ENCODE results near the gene RPRD2. TPM values are rescaled to one million over a fixed set of nuclear protein-coding genes. Genes with fewer than 3 reads are reported as not detected.

RPRD2 gene
- total RNA-seq, 1 experiment from 2014 or later: 29.9 TPM

DNA sequence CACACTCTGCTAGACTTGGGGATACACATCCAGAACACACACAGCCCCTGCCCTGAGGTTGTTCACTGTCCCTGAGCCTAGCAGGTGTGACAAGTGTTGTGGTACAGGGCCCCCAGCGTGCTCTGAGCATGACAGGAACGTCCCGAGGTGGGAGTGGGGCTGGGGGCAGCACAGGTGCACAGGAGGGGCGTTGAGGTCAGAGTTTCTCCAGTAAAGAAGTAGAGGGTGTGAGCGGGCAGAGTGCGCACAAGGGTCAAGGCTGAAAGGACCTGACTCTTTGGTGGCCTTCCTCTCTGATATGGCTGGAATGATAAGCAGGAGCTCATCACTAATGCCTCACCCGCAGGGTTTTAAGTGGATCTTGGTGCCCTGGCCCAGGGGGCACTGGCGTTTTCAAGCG lies 150.3 kb downstream of the RPRD2 start:
- H3K4me3 ChIP-seq (ENCODE audit: low read length): no peak overlapping the region
- no peak overlapping the region for H3K4me2 ChIP-seq (ENCODE audit: low read depth, low read length, poor library complexity, severe bottlenecking)
- peaks cover 41% of the 10 kb centered on the region for H3K4me1 ChIP-seq (ENCODE audit: low read length)
- no peaks in the 10 kb centered on the region for H3K9me3 ChIP-seq (ENCODE audit: low read length)
- no peaks in the 10 kb centered on the region for H3K27me3 ChIP-seq (ENCODE audit: low read length)
- H2AFZ ChIP-seq (ENCODE audit: low read length): no peak overlapping the region
- H3K79me2 ChIP-seq (ENCODE audit: low read length): no peaks in the 10 kb centered on the region
- H3K27ac ChIP-seq (ENCODE audit: low read length): no peak overlapping the region
- H3K9me2 ChIP-seq (replicated peaks; ENCODE audit: insufficient read depth, low read length): no peaks in the 10 kb centered on the region
- no peak overlapping the region for H3K9ac ChIP-seq (ENCODE audit: low read length)
- no peaks in the 10 kb centered on the region for H4K20me1 ChIP-seq (ENCODE audit: insufficient read depth, low read depth, low read length)
- no peak for DNase-seq
- no peaks in the 10 kb centered on the region for H3K36me3 ChIP-seq (ENCODE audit: insufficient read depth, low read length)

DNA sequence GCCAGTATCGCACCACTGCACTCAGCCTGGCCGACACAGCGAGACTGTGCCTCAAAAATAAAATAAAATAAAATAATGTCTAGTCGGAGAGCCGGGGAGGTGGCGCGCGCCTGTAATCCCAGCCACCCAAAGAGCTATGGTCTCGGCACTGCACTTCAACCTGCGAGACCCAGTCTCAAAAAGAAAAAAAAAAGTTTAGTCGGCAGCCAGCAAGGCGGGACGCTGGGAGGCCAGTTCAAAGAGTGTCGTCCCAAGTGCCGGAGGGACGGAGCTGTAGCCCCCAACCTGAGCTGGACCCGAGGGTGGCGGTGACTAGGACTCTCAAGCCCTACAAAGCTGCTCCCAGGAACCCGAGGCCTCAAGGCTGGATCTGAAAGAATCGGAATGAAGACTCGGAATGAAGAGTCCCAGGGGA lies 151.0 kb downstream of the RPRD2 start:
- Histone ChIP-seq H3K9me2 (replicated peaks; ENCODE audit: insufficient read depth, low read length) (no peaks in the 10 kb centered on the region), H3K4me1 (ENCODE audit: low read length) (peaks cover 35% of the 10 kb centered on the region), H3K79me2 (ENCODE audit: low read length) (no peaks in the 10 kb centered on the region), H3K9me3 (ENCODE audit: low read length) (no peaks in the 10 kb centered on the region), H3K27ac (ENCODE audit: low read length) (no peak overlapping the region), H3K9ac (ENCODE audit: low read length) (peak overlapping the region; percentile 41), H3K36me3 (ENCODE audit: insufficient read depth, low read length) (no peaks in the 10 kb centered on the region), H3K4me2 (ENCODE audit: low read depth, low read length, poor library complexity, severe bottlenecking) (peak overlapping the region; percentile 76), H3K27me3 (ENCODE audit: low read length) (no peaks in the 10 kb centered on the region), H4K20me1 (ENCODE audit: insufficient read depth, low read depth, low read length) (no peaks in the 10 kb centered on the region), H2AFZ (ENCODE audit: low read length) (0 out of 2 replicates have a peak overlapping the region, but pooled peaks have one; percentile 43), H3K4me3 (ENCODE audit: low read length) (peak overlapping the region; percentile 67)
- DNase-seq: no peak

DNA sequence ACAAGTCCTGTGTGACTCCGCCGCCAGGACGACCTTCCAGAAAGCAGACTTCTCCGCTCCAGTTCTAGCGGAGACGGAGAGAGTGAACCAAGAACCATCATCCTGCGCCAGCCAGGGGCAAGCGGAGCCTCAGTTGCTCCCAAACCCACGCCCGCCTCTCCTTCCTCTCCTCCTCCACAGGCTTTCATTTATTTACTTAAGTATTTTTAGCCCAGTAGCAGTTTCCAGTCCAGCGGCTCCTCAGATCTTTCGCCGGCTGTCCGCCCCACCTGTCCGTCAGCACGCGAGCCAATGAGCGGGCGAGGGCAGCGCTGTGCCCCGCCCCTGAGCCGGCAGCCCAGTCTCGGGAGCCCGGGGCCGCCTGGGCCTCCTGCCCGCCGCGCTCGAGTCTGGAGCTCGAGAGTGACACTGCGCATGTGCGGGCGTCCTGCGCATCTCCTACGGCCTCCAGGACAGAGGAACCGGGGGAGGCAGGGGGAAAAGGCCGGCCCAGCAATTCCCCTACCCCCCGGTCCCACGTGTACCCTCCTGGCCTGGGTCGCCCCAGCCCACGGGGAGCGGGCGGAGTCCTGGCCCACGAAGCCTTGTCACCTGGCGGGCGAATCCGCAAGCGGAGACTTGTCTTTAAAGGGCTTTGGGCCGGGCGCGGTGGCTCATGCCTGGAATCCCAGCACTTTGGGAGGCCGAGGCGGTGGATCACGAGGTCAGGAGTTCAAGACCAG lies 151.5 kb downstream of the RPRD2 start, which contains the start of gene FALEC:
Gene FALEC, plus strand, starts transcription at position 425 of the 722 bp plus-strand sequence.
- H3K79me2 ChIP-seq (ENCODE audit: low read length): no peaks in the 10 kb centered on the region
- H3K9me2 ChIP-seq (replicated peaks; ENCODE audit: insufficient read depth, low read length): no peaks in the 10 kb centered on the region
- H3K27ac ChIP-seq (ENCODE audit: low read length): no peak within 1 kb of the TSS
- no peaks in the 10 kb centered on the region for H4K20me1 ChIP-seq (ENCODE audit: insufficient read depth, low read depth, low read length)
- peak within 1 kb of the TSS; percentile 76 for H3K4me2 ChIP-seq (ENCODE audit: low read depth, low read length, poor library complexity, severe bottlenecking)
- peaks cover 29% of the 10 kb centered on the region for H3K4me1 ChIP-seq (ENCODE audit: low read length)
- H3K36me3 ChIP-seq (ENCODE audit: insufficient read depth, low read length): no peaks in the 10 kb centered on the region
- H3K9me3 ChIP-seq (ENCODE audit: low read length): no peaks in the 10 kb centered on the region
- DNase-seq: peak; percentile 97
- H3K27me3 ChIP-seq (ENCODE audit: low read length): no peaks in the 10 kb centered on the region
- H3K9ac ChIP-seq (ENCODE audit: low read length): peak within 1 kb of the TSS; percentile 65
- H2AFZ ChIP-seq (ENCODE audit: low read length): peak within 1 kb of the TSS; percentile 82
- peak within 1 kb of the TSS; percentile 67 for H3K4me3 ChIP-seq (ENCODE audit: low read length)

DNA sequence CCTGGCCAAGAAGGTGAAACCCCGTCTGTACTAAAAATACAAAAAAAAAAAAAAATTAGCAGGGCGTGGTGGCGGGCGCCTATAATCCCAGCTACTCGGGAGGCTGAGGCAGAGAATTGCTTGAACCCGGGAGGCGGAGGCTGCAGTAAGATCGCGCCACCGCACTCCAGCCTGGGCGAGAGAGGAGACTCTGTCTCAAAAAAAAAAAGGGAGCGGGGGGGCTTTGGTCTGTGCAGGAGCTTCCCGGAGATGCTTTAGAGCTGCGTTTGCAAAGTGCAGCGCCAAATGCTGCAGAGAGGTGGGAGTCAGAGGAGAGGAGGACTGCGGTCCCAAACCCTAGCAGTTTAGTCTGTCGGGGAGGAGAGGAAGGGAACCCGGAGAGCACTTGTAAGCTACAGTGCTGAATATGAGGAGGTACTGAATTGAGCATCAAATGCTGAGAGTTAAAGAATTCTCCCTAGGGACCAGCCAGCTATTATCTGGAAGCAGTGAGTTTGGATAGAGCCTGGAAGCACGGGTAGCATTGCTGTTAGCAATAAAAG lies 152.2 kb downstream of the RPRD2 start:
- Histone ChIP-seq H3K9me3 (ENCODE audit: low read length) (no peaks in the 10 kb centered on the region), H3K4me2 (ENCODE audit: low read depth, low read length, poor library complexity, severe bottlenecking) (peak overlapping the region; percentile 76), H3K79me2 (ENCODE audit: low read length) (no peaks in the 10 kb centered on the region), H3K9ac (ENCODE audit: low read length) (peak overlapping the region; percentile 65), H3K27me3 (ENCODE audit: low read length) (no peaks in the 10 kb centered on the region), H3K9me2 (replicated peaks; ENCODE audit: insufficient read depth, low read length) (no peaks in the 10 kb centered on the region), H3K4me3 (ENCODE audit: low read length) (peak overlapping the region; percentile 67), H4K20me1 (ENCODE audit: insufficient read depth, low read depth, low read length) (no peaks in the 10 kb centered on the region), H3K36me3 (ENCODE audit: insufficient read depth, low read length) (no peaks in the 10 kb centered on the region), H3K27ac (ENCODE audit: low read length) (no peak overlapping the region), H3K4me1 (ENCODE audit: low read length) (peaks cover 26% of the 10 kb centered on the region), H2AFZ (ENCODE audit: low read length) (peak overlapping the region; percentile 82; the same call in 1 of the 2 replicates)
- DNase-seq: peak; percentile 51

DNA sequence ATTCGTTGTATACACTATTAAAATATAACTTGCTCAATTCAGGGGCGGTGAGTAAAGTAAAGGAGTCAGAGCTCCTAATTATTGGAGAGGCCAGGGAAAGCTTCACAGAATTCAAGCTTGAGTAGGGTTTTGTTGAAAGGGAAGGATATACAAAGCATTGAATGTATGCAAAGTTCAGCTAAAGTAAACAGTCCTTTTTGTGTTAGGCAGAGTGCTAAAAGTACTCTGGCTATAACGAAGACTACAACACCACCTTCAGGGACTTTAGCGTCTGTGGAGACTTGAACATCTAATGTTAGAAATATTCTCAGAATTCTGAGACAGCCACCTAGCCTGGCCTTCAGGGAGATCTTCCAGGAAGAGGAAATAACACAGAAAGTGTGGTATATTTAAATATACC lies 152.7 kb downstream of the RPRD2 start:
- no peak overlapping the region for H2AFZ ChIP-seq (ENCODE audit: low read length)
- peak; percentile 75 for DNase-seq
- no peaks in the 10 kb centered on the region for H3K9me2 ChIP-seq (replicated peaks; ENCODE audit: insufficient read depth, low read length)
- peaks cover 30% of the 10 kb centered on the region for H3K4me1 ChIP-seq (ENCODE audit: low read length)
- H3K27ac ChIP-seq (ENCODE audit: low read length): no peak overlapping the region
- no peaks in the 10 kb centered on the region for H3K79me2 ChIP-seq (ENCODE audit: low read length)
- H3K4me3 ChIP-seq (ENCODE audit: low read length): peak overlapping the region; percentile 67
- H4K20me1 ChIP-seq (ENCODE audit: insufficient read depth, low read depth, low read length): no peaks in the 10 kb centered on the region
- H3K36me3 ChIP-seq (ENCODE audit: insufficient read depth, low read length): no peaks in the 10 kb centered on the region
- peak overlapping the region; percentile 65 for H3K9ac ChIP-seq (ENCODE audit: low read length)
- peak overlapping the region; percentile 76 for H3K4me2 ChIP-seq (ENCODE audit: low read depth, low read length, poor library complexity, severe bottlenecking)
- no peaks in the 10 kb centered on the region for H3K27me3 ChIP-seq (ENCODE audit: low read length)
- H3K9me3 ChIP-seq (ENCODE audit: low read length): no peaks in the 10 kb centered on the region

DNA sequence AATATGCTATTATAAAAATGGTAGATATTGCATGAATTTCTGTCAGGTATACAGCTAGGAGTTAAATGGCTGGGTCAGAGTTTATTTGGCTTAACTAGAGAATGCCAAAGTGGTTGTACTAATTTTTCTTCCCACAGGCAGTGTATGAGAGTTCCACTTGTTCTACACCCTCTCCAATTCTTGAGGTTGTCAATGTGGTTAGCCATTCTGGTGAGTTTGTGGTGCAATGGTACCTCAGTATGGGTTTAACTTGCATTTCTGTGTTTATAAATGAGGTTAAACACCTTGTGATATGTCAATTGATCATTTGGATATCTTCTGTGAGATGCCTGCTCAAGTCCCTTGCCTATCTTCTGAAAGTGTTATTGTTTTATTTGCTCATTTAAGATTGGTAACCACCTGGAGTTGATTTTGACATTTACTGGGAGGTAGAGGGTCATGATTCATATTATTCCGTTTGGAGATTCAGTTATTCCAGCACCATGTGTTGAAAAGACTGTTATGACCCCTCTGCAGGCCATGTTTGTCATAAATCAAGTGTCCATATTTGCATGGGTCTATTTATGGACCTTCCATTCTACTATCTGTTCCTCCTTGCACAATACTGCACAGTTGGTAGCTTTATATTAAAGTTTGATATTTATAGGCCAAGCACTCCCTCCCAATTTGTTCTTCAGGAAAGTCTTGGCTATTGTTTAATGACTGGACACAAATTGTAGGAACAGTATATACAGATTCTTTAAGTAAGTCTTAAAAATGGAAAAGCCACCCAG lies 157.4 kb downstream of the RPRD2 start:
- peaks cover 32% of the 10 kb centered on the region for H3K4me1 ChIP-seq (ENCODE audit: low read length)
- no peak overlapping the region for H3K27ac ChIP-seq (ENCODE audit: low read length)
- DNase-seq: peak; percentile 56
- no peaks in the 10 kb centered on the region for H3K9me3 ChIP-seq (ENCODE audit: low read length)
- no peak overlapping the region for H3K4me3 ChIP-seq (ENCODE audit: low read length)
- H3K9me2 ChIP-seq (replicated peaks; ENCODE audit: insufficient read depth, low read length): no peaks in the 10 kb centered on the region
- H3K4me2 ChIP-seq (ENCODE audit: low read depth, low read length, poor library complexity, severe bottlenecking): peak overlapping the region; percentile 31
- no peaks in the 10 kb centered on the region for H4K20me1 ChIP-seq (ENCODE audit: insufficient read depth, low read depth, low read length)
- no peak overlapping the region for H3K9ac ChIP-seq (ENCODE audit: low read length)
- H3K79me2 ChIP-seq (ENCODE audit: low read length): no peaks in the 10 kb centered on the region
- no peaks in the 10 kb centered on the region for H3K36me3 ChIP-seq (ENCODE audit: insufficient read depth, low read length)
- H2AFZ ChIP-seq (ENCODE audit: low read length): no peak overlapping the region
- H3K27me3 ChIP-seq (ENCODE audit: low read length): no peaks in the 10 kb centered on the region

DNA sequence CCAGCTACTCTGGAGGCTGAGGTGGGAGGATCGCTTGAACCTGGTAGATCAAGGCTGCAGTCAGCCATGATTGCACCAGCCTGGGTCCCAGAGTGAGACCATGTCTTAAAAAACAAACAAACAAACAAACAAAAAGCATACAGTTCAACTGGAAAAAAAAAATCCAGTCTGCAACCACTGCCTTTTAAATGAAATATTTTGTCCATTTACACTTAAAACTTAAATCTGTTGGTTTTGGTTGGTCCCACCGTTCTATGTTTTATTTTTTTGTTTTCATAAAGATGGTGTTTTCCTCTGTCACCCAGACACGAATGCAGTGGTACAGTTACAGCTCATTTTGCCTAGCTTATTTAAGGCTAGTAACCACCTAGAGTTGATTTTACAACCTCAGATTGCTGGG lies 161.4 kb downstream of the RPRD2 start:
- Histone ChIP-seq H3K4me2 (ENCODE audit: low read depth, low read length, poor library complexity, severe bottlenecking) (no peak overlapping the region), H3K4me1 (ENCODE audit: low read length) (peaks cover 23% of the 10 kb centered on the region), H3K4me3 (ENCODE audit: low read length) (no peak overlapping the region), H3K27ac (ENCODE audit: low read length) (no peak overlapping the region), H3K9ac (ENCODE audit: low read length) (no peak overlapping the region), H2AFZ (ENCODE audit: low read length) (no peak overlapping the region), H3K27me3 (ENCODE audit: low read length) (no peaks in the 10 kb centered on the region), H3K9me3 (ENCODE audit: low read length) (no peaks in the 10 kb centered on the region), H3K79me2 (ENCODE audit: low read length) (no peaks in the 10 kb centered on the region), H4K20me1 (ENCODE audit: insufficient read depth, low read depth, low read length) (no peaks in the 10 kb centered on the region), H3K9me2 (replicated peaks; ENCODE audit: insufficient read depth, low read length) (no peaks in the 10 kb centered on the region), H3K36me3 (ENCODE audit: insufficient read depth, low read length) (no peaks in the 10 kb centered on the region)
- DNase-seq: no peak
